HTR-8/SVneo (cell line): ENCODE measurements around the gene NFATC2.
A peak's percentile ranks its signal among the peaks of the same experiment; 100 is the strongest.
"Not testable (repeated sequence)": the region's sequence is repeated elsewhere in the genome, so short reads cannot be mapped to it uniquely, and the experiment has no call there.

ENCODE experiments used
- DNase-seq: peaks from one replicate; pipeline ENCODE4 v3.0.0; 2011; ENCODE audit warnings: low spot score, mixed read lengths; ENCODE audit not compliant: insufficient read length
- FAIRE-seq: peaks from 2 replicates; lab custom pipeline; 2011; peaks lifted over from hg19 to GRCh38; lab: Jason Lieb, UNC

Gene NFATC2

GRCh38 chr20:51484141-51484815 is 58.2 kb downstream of the NFATC2 start:
- FAIRE-seq (peak; percentile 85), DNase-seq (no peak)

DNA sequence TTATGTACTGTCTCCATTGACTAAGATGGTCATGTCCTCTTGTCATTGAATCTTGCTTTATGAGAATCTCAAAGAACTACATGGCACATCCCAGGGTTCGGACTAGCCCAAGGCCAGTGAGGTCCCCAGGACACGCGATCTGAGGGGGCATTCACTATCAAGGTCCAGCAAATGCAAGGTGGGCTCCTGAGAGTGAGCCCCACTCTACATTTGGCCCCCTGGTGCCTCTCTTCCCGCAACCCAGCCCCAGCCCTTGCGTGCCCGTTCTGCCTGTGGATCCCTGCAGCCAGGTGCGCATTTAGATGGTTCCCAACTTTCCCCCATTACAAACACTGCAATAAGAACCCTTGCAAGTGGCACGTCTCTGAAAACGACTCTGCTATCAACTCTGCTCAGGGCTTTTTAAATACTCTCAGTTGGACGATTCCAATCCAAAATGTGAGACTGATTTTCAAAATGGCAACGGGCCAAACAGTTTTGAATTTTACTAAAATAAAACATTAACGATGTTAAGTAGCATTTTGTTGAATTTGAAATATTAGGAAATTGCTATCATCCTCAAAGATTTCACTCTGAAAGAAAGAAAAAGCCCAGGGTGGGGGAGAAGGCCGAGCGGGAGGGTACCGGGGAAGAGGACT is 59.6 kb downstream of the NFATC2 start:
- DNase-seq (no peak), FAIRE-seq (no peak)

DNA sequence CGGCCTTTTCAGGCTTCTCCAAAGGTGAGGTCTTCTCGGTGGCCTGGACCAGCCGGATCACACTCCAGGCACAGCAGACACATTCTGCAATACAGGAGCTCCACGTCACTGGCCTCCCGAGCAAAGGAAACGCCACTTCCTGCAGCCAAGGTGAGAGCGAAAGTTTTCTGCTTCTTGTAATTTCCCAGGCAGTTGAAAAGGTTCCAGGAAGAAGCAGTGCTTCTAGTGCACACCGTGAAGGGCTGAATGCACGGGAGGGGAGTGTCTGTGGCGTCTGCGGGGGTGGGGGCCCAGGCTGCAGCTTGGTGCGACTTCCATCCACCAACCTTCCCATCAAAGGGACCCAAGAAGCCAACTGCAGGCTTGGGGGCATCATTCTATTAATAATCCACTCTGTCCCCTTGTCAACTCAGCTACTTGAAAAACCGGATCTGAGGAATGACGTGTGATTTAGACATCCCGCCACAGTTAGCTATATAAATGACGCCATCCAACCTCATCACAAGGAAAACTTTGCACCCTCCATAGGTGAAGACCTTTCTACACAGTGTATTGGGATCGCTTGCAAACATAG is 61.1 kb downstream of the NFATC2 start:
- FAIRE-seq (peak; percentile 55), DNase-seq (no peak)

DNA sequence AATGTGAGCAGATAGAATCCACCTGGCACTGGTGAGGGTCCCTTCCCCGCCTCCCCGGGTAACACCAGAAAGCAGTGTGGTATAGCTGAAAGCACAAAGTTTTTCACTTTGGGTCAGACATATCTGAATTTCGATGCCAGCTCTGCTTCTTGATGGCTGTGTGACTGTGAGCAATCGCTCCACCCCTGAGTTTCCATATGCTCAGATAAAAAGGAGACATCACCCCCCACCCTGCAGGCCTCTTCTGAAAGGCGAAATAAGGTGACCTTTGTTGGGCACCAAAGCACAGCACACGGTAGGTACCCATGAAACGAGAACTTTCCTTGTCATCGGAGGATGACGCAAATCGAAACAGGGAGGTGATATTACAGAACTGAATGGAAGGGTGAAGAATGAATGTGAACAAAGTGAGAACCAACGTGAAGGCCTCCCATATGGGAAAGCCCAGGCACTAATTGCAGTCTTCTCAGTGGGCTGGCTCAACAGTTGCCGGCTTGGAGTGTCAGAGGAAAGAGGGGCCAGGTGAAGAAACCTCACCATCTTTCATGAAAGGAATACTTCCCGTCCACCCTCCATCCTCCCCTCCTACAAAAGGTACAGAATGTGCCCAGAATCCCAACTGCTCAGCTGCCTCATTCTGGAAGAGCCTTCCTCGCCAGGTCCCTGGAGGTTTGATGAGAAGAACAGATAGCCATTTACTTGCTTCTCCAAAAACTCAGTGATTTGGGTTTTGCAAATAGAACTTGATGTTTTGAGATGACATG is 61.8 kb downstream of the NFATC2 start:
- DNase-seq: no peak
- peak; percentile 88 for FAIRE-seq

DNA sequence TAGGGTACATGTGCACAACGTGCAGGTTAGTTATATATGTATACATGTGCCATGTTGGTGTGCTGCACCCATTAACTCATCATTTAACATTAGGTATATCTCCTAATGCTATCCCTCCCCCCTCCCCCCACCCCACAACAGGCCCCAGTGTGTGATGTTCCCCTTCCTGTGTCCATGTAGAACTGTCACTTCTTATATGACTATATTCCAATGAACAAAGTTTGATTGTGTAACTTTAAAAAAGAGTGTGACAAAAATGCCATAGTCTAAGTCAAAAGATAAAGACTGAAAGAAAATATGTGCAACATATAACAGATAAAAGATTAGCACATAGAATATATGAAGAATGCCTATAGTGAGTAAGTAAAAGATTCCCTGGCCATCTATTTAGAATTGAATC is 66.4 kb downstream of the NFATC2 start:
- not testable (repeated sequence) for DNase-seq, FAIRE-seq

DNA sequence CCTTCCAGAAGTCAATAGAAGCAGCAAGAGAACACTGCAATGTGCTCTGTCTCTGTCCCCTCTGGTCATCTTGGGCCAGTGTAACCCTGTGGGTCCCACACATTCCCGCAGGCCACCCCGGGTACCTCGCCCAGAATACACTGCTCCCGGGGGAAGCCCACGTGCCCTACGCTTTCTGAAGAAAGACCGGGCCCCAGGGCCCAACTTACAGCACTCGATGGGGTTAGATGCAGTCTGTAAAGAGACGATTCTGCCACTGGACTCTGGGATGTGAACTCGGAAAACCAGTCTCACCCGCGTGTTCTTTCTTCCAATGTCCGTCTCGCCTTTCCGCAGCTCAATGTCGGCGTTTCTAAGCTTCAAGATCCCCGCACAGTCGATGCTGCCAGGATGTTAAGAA is 68.7 kb downstream of the NFATC2 start:
- peak; percentile 38 for FAIRE-seq
- DNase-seq: no peak

DNA sequence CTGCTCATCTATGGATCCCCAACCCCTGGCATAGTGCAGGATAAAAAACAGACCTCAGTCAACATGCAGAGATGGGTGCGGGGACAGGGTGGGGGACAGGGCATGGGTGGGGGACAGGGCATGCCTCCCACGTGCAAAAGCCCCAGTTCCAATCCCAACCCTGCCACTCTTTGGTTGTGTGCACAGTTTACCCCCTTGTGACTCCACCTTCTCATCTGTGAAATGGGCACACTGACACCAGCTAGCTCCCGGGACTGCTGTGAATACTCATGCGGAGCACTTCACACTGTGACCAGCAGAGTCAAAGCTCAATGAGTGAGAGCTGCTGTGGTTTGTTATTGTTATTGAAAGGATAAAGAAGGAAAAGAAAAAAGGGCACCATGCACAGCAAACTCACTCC is 69.3 kb downstream of the NFATC2 start:
- no peak for FAIRE-seq
- DNase-seq: no peak

DNA sequence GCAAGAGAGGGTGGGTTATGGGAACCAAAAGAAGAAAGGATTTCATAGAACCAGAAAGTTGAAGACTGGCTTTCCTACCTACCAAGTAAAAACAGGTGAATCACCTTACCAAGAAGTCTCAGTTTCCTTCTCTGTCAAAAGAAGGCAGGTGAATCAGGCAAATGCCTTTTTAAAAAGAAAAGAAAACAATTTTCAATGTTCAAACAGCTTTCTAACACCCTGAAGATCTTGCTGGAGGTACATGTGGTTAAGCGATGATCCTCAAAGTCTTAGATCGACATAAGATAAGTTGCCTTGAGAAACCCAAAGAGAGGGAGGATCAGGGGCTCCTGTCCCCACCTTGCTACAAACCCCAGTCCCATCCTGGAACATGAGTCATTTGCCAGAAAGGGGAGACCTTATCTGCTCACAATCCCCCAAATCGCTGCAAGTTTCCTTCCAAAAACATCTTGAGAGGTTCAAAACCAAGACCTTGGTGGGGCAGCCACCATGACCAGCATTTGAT is 71.6 kb downstream of the NFATC2 start:
- no peak for DNase-seq
- no peak for FAIRE-seq

- DNase-seq (no peak), FAIRE-seq (peak; percentile 69)
Measured at GRCh38 chr20:51470499-51470820, 72.1 kb downstream of the NFATC2 start.

DNA sequence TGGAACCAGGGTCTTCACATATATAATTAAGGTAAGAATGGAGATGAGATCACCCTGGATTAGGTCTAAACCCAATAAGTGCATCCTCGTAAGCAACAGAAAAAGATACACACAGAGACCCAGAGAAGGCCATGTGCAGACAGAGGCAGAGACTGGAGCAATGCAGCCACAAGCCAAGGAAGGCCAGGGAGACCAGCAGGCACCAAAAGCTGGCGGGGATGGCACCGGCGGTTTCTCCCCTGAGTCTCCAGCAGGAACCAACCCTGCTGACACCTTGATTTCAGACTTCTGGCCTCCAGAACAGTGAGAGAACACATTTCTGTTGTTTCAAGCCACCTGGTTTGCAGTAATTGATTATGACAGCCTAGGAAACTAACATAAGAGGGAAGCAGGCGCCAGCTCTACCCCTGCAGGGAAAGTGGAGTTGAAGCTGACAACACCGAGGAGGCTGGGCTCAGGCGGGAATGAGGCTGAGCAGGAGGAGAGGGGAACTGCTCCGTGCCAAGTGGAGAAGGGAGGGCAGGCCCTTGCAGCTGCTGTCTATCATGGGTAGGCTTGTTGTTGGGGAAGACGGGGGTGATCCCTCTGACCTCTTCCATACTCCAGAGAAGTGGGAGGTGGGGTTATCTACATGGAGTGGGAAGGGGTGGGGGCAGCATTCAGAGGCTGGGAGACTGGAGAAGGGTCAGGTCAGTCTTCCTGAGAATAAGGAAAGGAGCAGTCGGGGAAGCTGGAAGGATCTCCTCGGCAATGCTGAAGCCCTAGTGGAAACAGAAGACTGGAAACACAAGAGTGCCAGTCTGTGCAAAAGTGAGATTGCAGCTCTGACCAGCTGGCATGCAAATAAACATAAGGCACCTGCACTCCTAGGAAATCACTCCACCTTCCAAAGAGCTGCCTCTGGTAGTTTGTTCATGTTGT is 72.7 kb downstream of the NFATC2 start:
- DNase-seq (no peak), FAIRE-seq (peak; percentile 4)

DNA sequence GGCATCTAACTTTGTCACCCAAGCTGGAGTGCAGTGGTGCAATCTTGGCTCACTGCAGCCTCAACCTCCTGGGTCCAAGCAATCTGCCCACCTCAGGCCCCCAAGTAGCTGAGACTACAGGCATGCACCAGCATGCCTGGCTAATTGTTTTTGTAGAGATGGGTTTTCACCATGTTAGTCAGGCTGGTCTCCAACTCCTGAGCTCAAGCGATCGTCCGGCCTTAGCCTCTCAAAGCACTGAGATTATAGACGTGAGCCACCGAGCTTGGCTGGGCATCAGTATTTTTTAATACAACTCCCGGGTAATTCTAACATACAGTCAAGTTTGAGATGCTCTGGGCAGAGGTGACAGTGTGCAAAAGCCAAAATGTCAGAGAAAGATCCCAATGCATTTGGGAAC is 73.5 kb downstream of the NFATC2 start:
- DNase-seq: no peak
- FAIRE-seq: no peak

GRCh38 chr20:51468636-51469035 is 73.9 kb downstream of the NFATC2 start:
- peak; percentile 62 for FAIRE-seq

DNA sequence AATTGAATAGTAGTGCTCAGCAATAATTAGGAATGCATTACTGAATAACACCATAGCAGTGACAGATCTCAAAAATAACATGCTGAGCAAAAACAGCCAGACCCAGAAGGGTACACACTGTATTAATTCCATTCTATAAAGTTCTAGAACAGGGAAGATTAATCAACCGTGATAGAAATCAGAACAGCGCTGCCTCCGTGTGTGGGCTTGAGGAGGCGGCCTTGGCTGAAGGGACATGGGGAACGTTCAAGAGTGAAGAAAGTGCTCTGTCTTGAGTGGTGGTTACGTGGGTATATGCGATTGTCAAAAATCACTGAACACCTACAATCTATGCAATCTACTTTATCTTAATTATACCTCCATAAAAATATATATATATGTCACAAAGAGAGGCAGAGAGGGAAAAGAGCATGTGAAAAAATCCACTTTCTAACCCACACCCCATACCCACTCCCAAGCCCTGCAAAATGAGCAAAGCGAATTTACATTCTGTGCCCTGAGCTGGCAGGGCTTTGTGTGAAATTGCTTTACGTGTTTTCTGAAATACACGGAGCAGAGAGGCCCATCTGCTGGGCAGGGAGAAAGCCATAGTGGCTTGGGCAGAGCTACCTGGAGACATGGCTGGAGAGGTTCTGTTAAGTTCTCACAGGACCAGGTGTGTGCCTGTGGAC is 74.4 kb downstream of the NFATC2 start:
- DNase-seq (no peak), FAIRE-seq (peak; percentile 59)

More at GRCh38 chr20:51468636-51469035, 73.9 kb downstream of the NFATC2 start:
- DNase-seq: no peak

DNA sequence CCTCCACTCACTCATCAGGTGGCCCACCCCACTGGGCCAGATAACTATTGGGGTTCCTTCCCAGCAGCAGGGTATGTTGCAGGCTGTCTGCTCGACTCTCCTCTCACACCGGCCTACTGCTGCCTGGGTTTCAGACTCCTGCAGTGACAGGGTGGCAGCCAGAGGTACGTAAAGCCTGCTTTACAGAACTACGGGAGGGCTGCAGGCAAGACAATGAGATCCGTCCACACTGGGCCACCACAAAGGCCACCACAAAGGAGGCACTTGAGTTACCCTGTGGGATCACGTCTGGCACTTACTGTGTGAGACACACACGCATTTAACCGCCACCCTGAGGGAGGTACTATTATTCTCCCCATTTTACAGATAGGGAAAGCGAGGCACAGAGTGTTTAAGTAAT is 78.5 kb downstream of the NFATC2 start:
- FAIRE-seq: peak; percentile 92
- no peak for DNase-seq

DNA sequence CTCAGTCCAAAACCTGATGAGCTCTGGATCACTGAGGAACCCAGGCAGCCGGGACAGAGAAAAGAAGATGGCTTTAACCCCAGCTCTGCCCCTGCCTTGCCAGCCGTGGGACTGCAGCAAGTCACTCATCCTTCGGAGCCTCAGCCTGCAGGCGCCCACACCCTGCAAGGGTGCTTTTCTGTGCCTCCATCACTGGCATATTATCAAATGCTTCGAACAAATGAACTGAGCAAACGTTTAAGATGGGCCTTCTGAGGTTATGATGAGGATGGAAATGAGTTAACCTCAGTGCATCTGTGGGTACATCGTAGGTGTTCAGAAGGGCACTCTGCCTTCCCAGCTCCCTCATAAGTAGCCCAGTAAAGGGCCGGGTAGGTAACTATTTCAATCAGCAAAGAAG is 79.0 kb downstream of the NFATC2 start:
- FAIRE-seq: no peak
- DNase-seq: no peak

GRCh38 chr20:51462566-51463276 is 79.8 kb downstream of the NFATC2 start:
- DNase-seq (no peak), FAIRE-seq (peak; percentile 23)

GRCh38 chr20:51461846-51462245 is 80.7 kb downstream of the NFATC2 start:
- not testable (repeated sequence) for FAIRE-seq, DNase-seq

DNA sequence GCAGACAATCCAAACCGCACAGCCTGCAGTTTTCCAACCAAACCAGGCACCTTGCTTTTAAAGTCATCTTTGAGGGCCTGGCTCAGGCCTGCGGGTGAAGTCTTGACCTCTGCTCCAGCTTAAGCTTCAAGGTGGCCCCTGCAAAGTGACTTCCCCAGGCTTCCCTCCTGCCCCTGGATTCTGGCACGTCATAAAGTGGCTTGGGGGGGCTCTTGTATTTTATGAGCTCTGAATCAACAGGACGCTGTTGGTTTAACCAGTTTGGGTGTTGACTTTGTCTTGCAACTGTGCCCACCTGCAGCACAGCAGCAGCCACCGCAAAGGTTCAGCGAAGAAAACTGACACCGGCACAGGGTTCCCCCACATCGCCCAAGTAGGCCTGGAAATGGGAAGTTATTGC is 81.2 kb downstream of the NFATC2 start:
- FAIRE-seq: peak; percentile 83
- DNase-seq: no peak
